HEK293 (cell line): Measurements from ENCODE around the gene KCNF1.

Source experiments
- EGR2 ChIP-seq: fragments of 450-650 bp; formaldehyde crosslinking; IDR thresholded peaks from 2 replicates; pipeline ENCODE4 v1.5.1; 2016; ENCODE audit warnings: low read depth, missing biosample characterization, missing genetic modification characterization
- INSM2 ChIP-seq: fragments of 450-650 bp; formaldehyde crosslinking; IDR thresholded peaks from 2 replicates; pipeline ENCODE4 v1.5.1; 2016; ENCODE audit warnings: missing biosample characterization, missing genetic modification characterization
- MEIS1 ChIP-seq: sonication (generic); formaldehyde crosslinking; IDR thresholded peaks from 2 replicates; pipeline ENCODE4 v1.8.1; 2022; ENCODE audit warnings: missing genetic modification reagents, mild to moderate bottlenecking, borderline replicate concordance
- MYNN ChIP-seq: fragments of 450-650 bp; formaldehyde crosslinking; IDR thresholded peaks from 2 replicates; pipeline ENCODE4 v1.5.1; 2016; ENCODE audit warnings: missing biosample characterization, missing genetic modification characterization, borderline replicate concordance
- REST ChIP-seq: fragments of 450-650 bp; formaldehyde crosslinking; IDR thresholded peaks from 2 replicates; pipeline ENCODE4 v1.5.1; 2016; ENCODE audit warnings: missing biosample characterization, missing genetic modification characterization
- SCRT1 ChIP-seq: fragments of 450-650 bp; formaldehyde crosslinking; IDR thresholded peaks from 2 replicates; pipeline ENCODE4 v1.5.1; 2016; ENCODE audit warnings: missing biosample characterization, missing genetic modification characterization, borderline replicate concordance
- ZBTB11 ChIP-seq: fragments of 450-650 bp; formaldehyde crosslinking; conservative IDR thresholded peaks from 2 replicates; pipeline ENCODE4 v1.5.1; 2016; ENCODE audit warnings: low read depth, missing biosample characterization, missing genetic modification characterization
- ZFP37 ChIP-seq: fragments of 450-650 bp; formaldehyde crosslinking; IDR thresholded peaks from 2 replicates; pipeline ENCODE4 v1.5.1; 2016; ENCODE audit warnings: missing biosample characterization, missing genetic modification characterization
- ZNF426 ChIP-seq: fragments of 450-650 bp; formaldehyde crosslinking; IDR thresholded peaks from 2 replicates; pipeline ENCODE4 v1.5.1; 2017; ENCODE audit warnings: missing biosample characterization, missing genetic modification characterization, mild to moderate bottlenecking, inconsistent platforms, moderate library complexity
- ZNF561 ChIP-seq: fragments of 450-650 bp; IDR thresholded peaks from 2 replicates; pipeline ENCODE4 v1.5.1; 2018; ENCODE audit warnings: missing biosample characterization, missing genetic modification characterization, borderline replicate concordance
- ZNF776 ChIP-seq: fragments of 450-650 bp; formaldehyde crosslinking; IDR thresholded peaks from 2 replicates; pipeline ENCODE4 v1.5.0; 2017; ENCODE audit warnings: missing biosample characterization, missing genetic modification characterization, borderline replicate concordance
- TF ChIP-seq, protein P1 (sequence below): fragments of 450-650 bp; formaldehyde crosslinking; IDR thresholded peaks from 2 replicates; pipeline ENCODE4 v1.5.1; 2016; ENCODE audit warnings: missing biosample characterization, missing genetic modification characterization
- TF ChIP-seq, protein P2 (sequence below): fragments of 450-650 bp; formaldehyde crosslinking; IDR thresholded peaks from 2 replicates; pipeline ENCODE4 v1.5.1; 2017; ENCODE audit warnings: missing biosample characterization, missing genetic modification characterization

- TF ChIP-seq REST (tag by site-specific recombination) (no peak), ZNF776 (no peak), ZNF561 (no peak), EGR2 (tag by site-specific recombination) (no peak), ZFP37 (no peak), SCRT1 (tag by site-specific recombination) (no peak), ZBTB11 (tag by site-specific recombination) (no peak), ZNF426 (tag by site-specific recombination) (no peak), MYNN (tag by site-specific recombination) (no peak), MEIS1 (no peak), INSM2 (tag by site-specific recombination) (no peak)
- TF ChIP-seq, protein P1, sequence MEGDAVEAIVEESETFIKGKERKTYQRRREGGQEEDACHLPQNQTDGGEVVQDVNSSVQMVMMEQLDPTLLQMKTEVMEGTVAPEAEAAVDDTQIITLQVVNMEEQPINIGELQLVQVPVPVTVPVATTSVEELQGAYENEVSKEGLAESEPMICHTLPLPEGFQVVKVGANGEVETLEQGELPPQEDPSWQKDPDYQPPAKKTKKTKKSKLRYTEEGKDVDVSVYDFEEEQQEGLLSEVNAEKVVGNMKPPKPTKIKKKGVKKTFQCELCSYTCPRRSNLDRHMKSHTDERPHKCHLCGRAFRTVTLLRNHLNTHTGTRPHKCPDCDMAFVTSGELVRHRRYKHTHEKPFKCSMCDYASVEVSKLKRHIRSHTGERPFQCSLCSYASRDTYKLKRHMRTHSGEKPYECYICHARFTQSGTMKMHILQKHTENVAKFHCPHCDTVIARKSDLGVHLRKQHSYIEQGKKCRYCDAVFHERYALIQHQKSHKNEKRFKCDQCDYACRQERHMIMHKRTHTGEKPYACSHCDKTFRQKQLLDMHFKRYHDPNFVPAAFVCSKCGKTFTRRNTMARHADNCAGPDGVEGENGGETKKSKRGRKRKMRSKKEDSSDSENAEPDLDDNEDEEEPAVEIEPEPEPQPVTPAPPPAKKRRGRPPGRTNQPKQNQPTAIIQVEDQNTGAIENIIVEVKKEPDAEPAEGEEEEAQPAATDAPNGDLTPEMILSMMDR (tag by site-specific recombination) = no peak
- TF ChIP-seq, protein P2, sequence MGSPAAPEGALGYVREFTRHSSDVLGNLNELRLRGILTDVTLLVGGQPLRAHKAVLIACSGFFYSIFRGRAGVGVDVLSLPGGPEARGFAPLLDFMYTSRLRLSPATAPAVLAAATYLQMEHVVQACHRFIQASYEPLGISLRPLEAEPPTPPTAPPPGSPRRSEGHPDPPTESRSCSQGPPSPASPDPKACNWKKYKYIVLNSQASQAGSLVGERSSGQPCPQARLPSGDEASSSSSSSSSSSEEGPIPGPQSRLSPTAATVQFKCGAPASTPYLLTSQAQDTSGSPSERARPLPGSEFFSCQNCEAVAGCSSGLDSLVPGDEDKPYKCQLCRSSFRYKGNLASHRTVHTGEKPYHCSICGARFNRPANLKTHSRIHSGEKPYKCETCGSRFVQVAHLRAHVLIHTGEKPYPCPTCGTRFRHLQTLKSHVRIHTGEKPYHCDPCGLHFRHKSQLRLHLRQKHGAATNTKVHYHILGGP = no peak
These were observed 46.7 kb upstream of the KCNF1 start for GRCh38 chr2:10864861-10865636.
